ENCODE measurements around the gene PROSER2.

The PROSER2 gene

DNA sequence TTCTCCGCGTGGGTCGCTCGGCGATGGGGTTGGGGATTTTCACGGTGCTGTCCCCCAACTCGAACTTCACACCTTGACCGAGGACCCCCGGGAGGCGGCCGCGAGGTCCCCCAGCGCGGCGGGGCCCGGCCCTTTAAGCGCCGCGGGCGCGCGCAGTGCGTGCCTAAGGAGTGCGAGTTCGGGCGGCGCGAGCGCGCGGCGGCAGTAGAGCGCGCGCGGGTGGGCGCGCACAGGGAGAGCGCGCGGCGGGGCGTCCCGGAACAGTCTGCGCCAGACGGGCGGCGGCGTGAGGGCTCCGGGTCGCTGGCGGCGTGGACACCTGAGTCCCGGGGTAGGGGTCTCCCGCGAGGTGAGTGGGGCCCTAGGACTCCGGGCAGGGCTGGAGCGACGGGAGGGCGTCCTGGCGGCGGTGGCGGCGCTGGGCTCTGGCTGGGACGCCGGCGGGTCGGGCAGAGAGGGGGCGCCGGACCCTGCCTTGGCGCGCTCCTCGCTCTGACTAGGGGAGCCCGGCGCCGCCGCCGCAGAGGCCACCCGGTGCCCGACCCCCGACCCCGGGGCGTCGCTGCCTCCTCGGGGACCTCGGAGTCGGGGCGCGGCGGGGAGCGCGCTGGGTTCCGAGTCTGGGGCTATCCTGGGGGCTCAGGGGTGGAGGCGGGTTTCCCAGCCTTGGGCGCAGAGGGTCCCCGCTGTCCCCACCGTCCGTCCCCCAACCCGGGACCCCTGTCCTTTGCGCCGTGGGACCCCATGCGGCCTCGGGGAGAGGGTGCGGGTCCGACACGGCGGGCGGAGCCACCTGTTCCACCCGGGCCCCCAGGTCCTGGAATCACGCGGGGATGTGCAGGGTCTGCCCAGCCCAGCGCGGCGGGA, at the start of gene PROSER2:
Gene PROSER2, plus strand, starts transcription at position 235 of the 867 bp plus-strand sequence. CDS start 28,722 bp downstream, outside the sequence.
- DNase-seq: peak; percentile 23

DNA sequence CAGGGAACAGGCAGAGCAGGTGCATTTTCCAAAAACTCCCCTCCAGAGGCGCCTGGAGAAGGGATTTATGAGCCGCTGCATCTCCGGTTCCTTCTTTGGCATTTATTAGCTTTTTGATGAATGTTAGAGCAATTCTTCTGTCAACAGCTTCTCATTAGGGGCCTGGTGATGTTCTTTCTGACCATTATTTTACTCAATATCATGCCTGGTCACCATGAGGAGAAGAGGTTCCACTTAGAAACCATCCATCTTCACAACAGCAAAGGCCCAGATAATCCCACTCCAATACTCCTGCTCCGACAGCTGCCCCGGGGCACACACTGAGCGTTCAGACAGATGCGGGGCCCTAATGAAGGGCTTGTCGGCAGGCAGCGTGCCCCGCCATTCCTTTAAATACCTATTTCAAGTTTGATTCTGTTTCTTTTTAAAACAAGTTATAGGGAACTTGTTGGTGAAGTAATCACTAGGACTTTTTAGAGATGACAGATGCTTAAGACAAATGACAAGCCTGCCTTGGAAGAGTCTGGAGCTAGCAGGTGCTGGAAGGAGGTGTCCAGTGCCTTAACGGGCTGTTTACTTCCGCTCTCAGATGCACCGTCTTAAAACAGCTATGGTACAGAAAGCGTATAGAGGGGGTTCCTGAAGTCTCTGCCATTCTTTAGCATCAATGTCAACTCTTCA, 49.3 kb upstream of the PROSER2 start:
- DNase-seq: no peak

- no peak for DNase-seq
Measured at GRCh38 chr10:11775412-11775811, 47.7 kb upstream of the PROSER2 start.

DNA sequence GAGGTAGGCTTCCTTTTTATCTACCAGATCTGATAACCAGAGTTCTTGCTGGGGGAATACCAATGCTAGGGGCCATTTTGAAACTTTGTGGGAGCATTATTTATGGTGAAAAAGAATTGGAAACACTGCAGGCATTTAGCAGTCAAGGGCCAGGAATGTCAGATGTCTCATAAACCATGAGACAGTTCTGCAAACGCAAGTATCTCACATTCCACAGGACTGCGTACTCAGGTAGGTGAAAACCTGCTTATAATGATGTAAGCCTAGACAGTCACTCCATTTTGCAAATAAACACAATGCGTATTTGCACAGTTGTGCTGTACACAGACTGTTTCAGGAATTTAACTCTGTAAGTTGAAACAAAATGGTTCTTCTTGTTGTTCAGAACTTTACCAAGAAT, 47.1 kb upstream of the PROSER2 start:
- DNase-seq: no peak

DNA sequence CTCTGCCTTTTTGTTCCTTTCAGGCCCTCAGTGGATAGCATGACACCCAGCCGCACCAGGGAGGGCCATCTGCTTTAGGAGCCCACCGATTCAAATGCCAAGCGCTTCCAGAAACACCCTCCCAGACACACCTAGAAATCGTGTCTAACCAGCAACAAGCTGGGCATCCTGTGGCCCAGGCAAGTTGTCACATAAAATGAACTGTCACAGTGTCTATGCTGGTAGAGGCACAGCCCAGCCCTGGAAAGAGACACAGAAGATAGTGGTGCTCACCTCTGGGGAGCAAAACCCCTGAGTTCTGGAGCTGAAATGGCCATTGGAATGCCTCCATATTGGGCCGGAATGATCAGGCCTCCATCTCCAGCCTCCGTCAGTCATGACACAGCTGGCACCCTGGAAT, 42.0 kb upstream of the PROSER2 start:
- no peak for DNase-seq

DNA sequence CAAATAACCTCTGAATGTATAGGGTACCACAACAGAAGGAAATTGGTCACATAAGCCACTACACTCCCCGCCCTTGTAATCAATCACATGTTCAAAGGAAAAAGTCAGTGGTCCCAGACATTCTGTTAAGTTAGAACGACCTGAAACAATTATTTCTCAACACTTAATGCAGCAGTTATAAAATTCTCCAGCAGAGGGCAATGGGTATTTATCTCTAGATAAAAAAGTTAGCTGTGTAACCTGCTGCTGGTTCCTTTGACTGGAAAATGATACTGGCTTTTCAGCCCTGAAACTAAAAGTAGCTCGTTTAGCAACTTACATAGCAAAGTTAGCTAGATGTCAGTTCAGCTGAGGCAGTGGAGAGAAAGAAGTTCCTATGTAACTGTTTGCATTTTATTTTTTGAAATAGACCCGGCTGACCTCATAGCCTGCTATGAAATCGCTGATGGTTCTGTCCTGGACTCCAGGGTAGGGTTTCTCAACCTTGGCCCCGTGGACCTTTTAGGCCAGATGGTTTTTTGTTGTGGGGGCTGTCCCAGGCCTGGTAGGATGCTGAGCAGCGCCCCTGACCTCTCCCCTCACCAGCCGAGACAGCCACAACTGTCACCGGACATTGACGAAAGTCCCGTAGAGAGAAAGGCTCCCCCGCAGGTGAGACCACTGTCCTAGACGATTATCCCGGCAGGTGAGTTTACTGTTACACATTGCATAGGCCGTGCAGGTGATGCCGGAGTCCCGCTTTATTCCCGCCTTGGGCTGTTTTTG, 40.2 kb upstream of the PROSER2 start:
- DNase-seq: no peak

DNA sequence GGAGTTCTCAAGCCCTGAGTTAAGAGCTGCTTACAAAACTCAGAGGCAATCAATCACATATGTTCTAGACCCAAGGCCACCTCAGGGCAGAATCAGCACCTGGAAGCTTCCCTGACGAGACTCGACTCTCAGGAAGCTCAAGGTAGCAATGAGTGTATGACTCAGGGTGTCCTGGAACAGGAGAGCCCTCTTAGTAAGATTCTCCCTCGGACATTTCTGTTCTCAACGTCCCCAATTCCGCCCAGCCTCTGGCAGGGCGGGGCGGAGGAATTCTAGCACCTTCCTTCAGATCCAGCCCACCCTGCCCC, 39.6 kb upstream of the PROSER2 start:
- no peak for DNase-seq

DNA sequence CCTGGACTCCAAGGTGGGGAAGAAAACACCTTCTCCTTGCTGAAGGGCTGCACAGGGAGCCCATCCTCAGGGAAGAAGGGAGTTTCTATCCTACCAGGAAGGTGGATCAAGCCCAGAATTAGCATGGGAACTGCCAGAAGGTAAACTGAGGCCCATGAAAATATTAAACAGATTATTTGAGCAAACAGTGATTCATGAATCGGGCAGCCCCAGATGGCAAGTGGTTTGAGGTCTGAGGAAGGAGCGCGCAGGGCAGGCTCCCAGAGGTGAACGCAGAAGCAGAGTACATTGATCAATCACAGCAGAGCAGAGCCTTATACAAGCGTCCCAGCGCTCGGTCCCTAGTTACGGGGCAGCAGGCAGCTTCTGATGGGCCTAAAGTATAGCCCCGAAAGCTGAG, 35.8 kb upstream of the PROSER2 start:
- no peak for DNase-seq

- no peak for DNase-seq
Measured at GRCh38 chr10:11787846-11788245, 35.3 kb upstream of the PROSER2 start.

GRCh38 chr10:11789306-11789705, 33.9 kb upstream of the PROSER2 start:
- no peak for DNase-seq

- DNase-seq: no peak
Measured at GRCh38 chr10:11789956-11790355, 33.2 kb upstream of the PROSER2 start.

DNA sequence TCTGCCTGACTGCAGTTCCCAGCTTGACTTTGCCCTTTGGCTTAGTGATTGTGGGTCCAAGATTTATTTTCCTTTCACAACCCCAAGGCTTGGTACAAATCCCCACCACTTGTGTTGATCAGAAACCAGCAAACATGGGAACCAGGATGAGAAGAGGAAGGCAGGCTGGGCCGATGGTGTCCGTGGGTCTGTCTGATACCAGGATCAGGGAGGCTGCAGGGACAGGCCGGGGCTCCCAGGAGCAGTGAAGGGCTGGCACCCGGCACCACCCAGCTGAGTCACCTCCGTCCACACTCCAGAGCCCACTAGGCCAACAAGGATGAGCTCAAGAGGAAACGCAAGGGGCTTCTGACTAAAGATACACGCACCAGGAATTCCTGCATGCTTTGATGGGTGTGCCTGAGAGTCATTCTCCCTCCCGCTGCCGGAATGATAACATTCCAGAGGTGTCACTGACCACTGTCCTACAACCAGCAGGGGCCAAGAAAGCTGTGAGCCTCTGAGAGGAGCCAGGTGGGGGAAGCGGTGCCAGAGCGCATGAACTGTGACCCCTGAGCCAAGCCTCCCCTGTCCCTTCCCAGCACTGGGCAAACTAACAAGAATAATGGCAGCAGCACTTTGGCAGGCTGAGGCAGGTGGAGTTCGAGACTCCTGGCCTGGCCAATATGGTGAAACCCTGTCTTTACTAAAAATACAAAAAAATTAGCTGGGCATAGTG, 29.2 kb upstream of the PROSER2 start:
- DNase-seq: no peak

- no peak for DNase-seq
Measured at GRCh38 chr10:11794566-11794965, 28.6 kb upstream of the PROSER2 start.

GRCh38 chr10:11795101-11795920, 27.8 kb upstream of the PROSER2 start:
- DNase-seq: no peak

DNA sequence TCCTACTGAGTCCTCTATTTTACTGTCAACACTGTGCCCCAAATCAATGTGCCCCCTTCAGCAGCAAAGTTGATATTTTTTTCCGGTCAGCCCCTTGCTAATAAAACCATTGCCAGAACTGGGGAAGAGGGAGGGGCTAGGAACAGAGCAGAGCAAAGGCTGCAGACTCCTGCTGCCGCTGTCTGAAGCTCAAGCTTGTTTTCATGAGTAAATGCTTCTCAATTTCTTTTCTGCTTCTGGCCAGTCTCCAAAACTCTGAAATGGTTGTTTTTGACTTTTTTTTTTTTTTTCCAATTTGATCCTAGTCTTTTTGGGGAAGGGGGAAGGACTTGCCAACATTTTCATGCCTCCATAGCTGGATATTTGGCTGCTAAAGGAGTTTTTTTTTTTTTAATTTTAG, 26.7 kb upstream of the PROSER2 start:
- DNase-seq: no peak

DNA sequence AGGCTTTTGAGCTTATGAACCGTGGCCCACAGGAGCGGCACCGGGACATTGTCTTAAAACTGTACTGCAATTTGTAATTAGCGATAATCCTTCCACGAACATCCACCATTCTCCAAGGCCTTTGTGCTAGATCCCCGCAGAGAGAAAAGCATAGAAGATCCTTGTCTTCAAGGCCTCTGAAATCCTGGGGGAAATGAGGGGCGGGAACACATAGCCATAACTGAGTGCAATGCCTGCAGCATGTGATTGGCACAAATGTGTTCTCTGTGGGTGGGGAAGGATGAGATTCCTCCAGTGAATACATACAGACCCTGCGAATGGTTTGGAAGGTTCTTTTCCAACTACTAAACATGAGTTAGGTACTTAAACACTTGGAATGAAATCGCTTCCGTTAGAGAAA, 25.9 kb upstream of the PROSER2 start:
- DNase-seq: no peak

DNA sequence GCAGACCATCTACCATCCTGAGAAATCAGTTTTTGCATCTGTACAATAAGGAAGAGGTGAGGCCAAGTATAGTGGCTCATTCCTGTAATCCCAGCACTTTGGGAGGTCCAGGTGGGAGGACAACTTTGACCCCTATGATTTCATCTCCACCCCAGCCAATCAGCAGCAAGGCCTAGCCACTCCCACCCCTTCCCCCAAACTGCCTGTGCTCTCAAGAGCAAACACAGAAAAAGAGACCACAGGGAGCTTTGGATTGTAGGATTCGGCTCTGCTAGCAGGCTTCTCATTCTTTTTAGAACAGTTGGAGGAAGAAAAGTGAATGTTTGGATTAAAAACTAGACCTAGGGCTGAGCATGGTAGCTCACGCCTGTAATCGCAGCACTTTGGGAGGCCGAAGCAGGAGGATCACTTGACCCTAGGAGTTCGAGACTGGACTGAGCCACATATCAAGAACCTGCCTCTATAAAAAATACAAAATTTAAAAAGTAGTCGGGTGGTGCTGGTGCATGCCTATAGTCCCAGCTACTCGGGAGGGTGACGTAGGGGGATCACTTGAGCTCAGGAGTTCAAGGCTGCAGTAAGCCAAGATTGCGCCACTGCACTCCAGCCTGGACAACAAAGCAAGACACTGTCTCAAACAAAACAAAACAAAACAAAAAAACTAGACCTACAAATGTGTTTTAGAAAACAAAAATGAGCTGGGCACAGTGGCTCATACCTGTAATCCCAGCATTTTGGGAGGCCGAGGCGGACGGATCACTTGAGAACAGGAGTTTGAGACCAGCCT, 25.1 kb upstream of the PROSER2 start:
- DNase-seq: no peak

GRCh38 chr10:11798845-11799735, 24.1 kb upstream of the PROSER2 start:
- no peak for DNase-seq

GRCh38 chr10:11799736-11800080, 23.4 kb upstream of the PROSER2 start:
- DNase-seq: no peak

DNA sequence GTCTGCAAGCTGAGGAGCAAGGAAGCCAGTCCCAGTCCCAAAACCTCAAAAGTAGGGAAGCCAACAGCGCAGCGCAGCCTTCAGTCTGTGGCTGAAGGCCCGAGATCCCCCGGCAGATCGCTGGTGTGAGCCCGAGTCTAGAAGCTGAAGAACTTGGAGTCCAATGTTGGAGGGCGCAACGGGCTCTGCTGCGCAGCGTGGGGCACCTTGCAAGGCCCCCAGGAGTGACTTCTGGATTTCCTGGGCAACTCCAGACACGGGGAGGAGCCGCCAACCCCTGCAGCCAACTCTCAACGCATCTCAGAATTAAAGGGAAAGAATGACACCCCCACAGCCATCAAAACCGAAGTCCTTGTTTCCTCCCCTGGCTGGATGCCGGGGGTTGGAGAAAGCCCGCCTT, 18.8 kb upstream of the PROSER2 start:
- DNase-seq: no peak

All from CD4-positive, alpha-beta T cell treated with Interleukin-15 for 1 hour (primary cell).